Activated CD8-positive, alpha-beta memory T cell treated with anti-CD3 and anti-CD28 coated beads, Interleukin-2, amount 10 ng/mL, durations not matched to agents 7 days and 5 days (primary cell): ENCODE results near the gene INSRR. TPM values are rescaled to one million over a fixed set of nuclear protein-coding genes. Genes with fewer than 3 reads are reported as not detected.
A peak's percentile ranks its signal among the peaks of the same experiment; 100 is the strongest.

Experiments
- ATAC-seq: fragments of 150-1000 bp; cut with Tn5 transposase; one replicate; pipeline ENCODE4 v1.10.0; 2021; ENCODE audit warnings: moderate library complexity
- CTCF ChIA-PET: fragments of 350-600 bp; sonication (Branson Sonifier 250); formaldehyde crosslinking; loops from one replicate; lab custom pipeline; 2021; ENCODE audit warnings: antibody characterized with exemption; lab: Charles Lee
- DNase-seq: peaks from one replicate; pipeline ENCODE4 v3.0.0-alpha.2; 2020
- H3K27ac Mint-ChIP-seq: one replicate; pipeline ENCODE4 v1.8.0; 2021; ENCODE audit warnings: mild to moderate bottlenecking, mixed read lengths
- H3K27me3 Mint-ChIP-seq: one replicate; pipeline ENCODE4 v1.8.0; 2021; ENCODE audit warnings: mixed read lengths
- H3K36me3 Mint-ChIP-seq: one replicate; pipeline ENCODE4 v1.8.0; 2021; ENCODE audit warnings: mild to moderate bottlenecking, mixed read lengths
- H3K4me1 Mint-ChIP-seq: one replicate; pipeline ENCODE4 v1.8.0; 2021; ENCODE audit warnings: mixed read lengths
- H3K4me3 Mint-ChIP-seq: one replicate; pipeline ENCODE4 v1.8.0; 2021; ENCODE audit warnings: mild to moderate bottlenecking, moderate library complexity, mixed read lengths
- H3K9me3 Mint-ChIP-seq: one replicate; pipeline ENCODE4 v1.8.0; 2022; ENCODE audit warnings: low read depth, mixed read lengths
- total RNA-seq, 2 experiments: library from RNA; stranded (reverse); gene quantifications; one replicate each; pipeline ENCODE4 v1.2.3, GENCODE V29; 2021

The INSRR gene
- total RNA-seq, 2 experiments from 2014 or later = 0.09 to 0.19 TPM

- peaks cover 28% of the 10 kb centered on the region for H3K4me1 Mint-ChIP-seq
- H3K27me3 Mint-ChIP-seq = peaks cover 49% of the 10 kb centered on the region
- CTCF ChIA-PET = interaction anchor here (0.9 to 2.3 kb wide), 8 partner anchors 8 to 152 kb away, joined by 3 to 14 read pairs (median 4); partner anchors contain the start of genes INSRR and NTRK1
- ATAC-seq (no peak), DNase-seq (no peak)
- H3K27ac Mint-ChIP-seq = no peak overlapping the region
- H3K4me3 Mint-ChIP-seq = no peak overlapping the region
- H3K36me3 Mint-ChIP-seq = no peaks in the 10 kb centered on the region
- H3K9me3 Mint-ChIP-seq = no peaks in the 10 kb centered on the region
Observed at GRCh38 chr1:156841295-156841855, 17.5 kb downstream of the INSRR start.

GRCh38 chr1:156840898-156841279, 18.0 kb downstream of the INSRR start:
- ATAC-seq = no peak
- CTCF ChIA-PET = interaction anchor here (0.9 to 2.3 kb wide), 8 partner anchors 9 to 151 kb away, joined by 3 to 14 read pairs (median 4); partner anchors contain the start of genes INSRR and NTRK1
- Mint-ChIP-seq H3K27ac (no peak overlapping the region), H3K27me3 (peaks cover 46% of the 10 kb centered on the region), H3K4me1 (peaks cover 33% of the 10 kb centered on the region), H3K9me3 (no peaks in the 10 kb centered on the region), H3K4me3 (no peak overlapping the region), H3K36me3 (no peaks in the 10 kb centered on the region)
- no peak for DNase-seq

DNA sequence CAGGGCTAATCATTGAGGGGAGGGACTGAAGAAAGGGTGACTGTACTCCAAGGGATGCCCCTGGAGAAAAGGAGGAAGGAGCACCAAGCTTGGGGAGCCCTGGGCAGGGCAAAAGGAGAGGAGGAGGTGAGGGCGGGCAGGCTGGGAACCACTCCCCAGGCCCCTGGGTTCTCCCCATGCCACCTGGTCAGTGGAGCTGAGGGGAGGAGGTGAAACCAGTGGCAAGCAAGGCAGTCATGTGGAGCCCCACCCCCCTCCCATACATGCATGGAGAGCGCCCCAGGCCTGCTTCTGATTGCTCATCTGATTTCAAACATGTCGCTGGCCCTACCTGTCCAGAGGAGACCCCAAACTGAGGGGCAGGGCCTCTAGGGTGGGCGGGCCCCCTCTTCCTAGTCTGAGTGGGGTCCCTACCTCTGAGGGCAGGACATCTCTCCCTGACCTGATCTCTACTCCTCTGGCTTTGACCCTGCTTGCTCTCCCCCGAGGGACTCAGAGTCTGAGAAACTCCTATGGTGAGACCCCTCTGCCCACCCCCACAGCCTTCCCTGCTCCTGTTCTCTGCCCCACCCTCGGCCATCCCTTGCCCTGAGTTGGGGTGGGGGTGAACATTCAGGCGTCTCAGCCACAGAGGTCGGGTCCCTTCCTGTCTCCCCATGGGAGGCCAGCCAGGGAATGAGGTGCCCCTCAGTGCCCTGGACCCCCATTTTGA, 18.6 kb downstream of the INSRR start:
- H3K27me3 Mint-ChIP-seq = peaks cover 42% of the 10 kb centered on the region
- no peak overlapping the region for H3K4me3 Mint-ChIP-seq
- no peaks in the 10 kb centered on the region for H3K36me3 Mint-ChIP-seq
- no peak for ATAC-seq
- DNase-seq = no peak
- H3K9me3 Mint-ChIP-seq = no peaks in the 10 kb centered on the region
- CTCF ChIA-PET = interaction anchor here (1.0 to 5.3 kb wide), 8 partner anchors 9 to 151 kb away, joined by 3 to 48 read pairs (median 5); partner anchors contain the start of genes INSRR, NTRK1 and SH2D2A
- H3K4me1 Mint-ChIP-seq = peaks cover 35% of the 10 kb centered on the region
- H3K27ac Mint-ChIP-seq = no peak overlapping the region

DNA sequence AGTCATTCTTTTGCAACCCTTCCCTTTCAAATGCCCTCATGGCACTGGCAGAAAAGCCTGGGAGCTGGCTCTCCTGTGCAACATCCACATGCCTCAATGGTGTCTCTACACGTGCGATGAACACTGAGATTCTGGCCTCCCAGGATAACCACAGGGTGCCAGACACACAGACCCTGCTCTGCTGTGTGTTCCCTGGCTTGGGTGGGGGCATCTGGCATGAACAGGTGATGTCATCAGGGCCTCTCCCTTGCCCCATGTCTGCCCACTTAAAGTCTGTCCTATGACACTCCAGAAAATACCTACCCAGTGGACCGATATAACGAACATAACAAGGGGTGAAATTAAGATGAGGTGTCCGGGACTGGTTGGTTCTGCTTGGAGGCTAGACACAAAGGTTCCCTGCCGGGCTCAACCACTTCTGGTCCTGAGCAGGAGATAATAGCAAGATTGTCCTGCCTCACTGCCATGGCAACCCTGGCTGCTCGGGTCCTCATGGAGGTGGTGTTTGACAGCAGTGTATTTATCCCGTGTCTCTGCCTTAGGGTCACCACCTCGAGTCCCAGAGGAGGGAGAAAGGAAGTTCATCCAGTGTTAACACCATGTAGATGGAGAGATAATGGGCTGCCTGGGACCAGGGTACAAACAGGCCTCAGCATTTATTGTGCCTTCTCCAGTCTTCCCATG, 19.3 kb downstream of the INSRR start:
- peaks cover 34% of the 10 kb centered on the region for H3K27me3 Mint-ChIP-seq
- no peak for ATAC-seq
- H3K27ac Mint-ChIP-seq = no peak overlapping the region
- no peak overlapping the region for H3K4me3 Mint-ChIP-seq
- CTCF ChIA-PET = interaction anchor here (0.6 to 8.4 kb wide), 29 partner anchors 9 to 1494 kb away, joined by 3 to 233 read pairs (median 7); partner anchors contain the start of genes INSRR, NTRK1, PEAR1 and SH2D2A
- DNase-seq = no peak
- no peaks in the 10 kb centered on the region for H3K9me3 Mint-ChIP-seq
- no peaks in the 10 kb centered on the region for H3K36me3 Mint-ChIP-seq
- H3K4me1 Mint-ChIP-seq = peaks cover 33% of the 10 kb centered on the region

DNA sequence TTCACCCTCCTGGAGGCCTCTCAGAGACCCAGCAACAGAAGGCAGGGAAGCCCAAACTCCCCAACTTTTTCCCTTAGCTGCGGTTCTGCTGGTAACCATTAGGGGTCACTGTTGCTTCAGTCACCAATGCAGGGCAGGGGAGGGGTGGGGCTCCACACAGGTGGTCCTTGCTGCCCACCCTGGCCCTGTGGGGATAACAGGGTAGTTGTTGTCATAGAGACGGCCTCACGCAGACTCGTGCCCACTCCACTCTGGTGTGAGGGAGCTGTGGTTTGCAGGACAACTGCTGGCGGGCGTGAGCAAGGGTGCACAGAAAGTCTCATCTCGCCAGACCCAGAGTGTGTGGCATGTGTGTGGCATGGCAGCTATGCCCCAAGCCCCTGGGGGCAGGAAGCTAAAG, 19.9 kb downstream of the INSRR start:
- Mint-ChIP-seq H3K9me3 (no peaks in the 10 kb centered on the region), H3K4me1 (peaks cover 37% of the 10 kb centered on the region), H3K36me3 (no peaks in the 10 kb centered on the region), H3K4me3 (no peak overlapping the region), H3K27ac (no peak overlapping the region), H3K27me3 (peaks cover 28% of the 10 kb centered on the region)
- peak; percentile 60 for ATAC-seq
- peak; percentile 66 for DNase-seq
- CTCF ChIA-PET = interaction anchor here (0.6 to 8.4 kb wide), 38 partner anchors 10 to 1493 kb away, joined by 3 to 233 read pairs (median 5); partner anchors contain the start of genes INSRR, ISG20L2, NTRK1 and PEAR1

- Mint-ChIP-seq H3K27ac (no peak overlapping the region), H3K4me1 (peaks cover 42% of the 10 kb centered on the region), H3K36me3 (no peaks in the 10 kb centered on the region), H3K27me3 (peaks cover 12% of the 10 kb centered on the region), H3K9me3 (no peaks in the 10 kb centered on the region), H3K4me3 (no peak overlapping the region)
- CTCF ChIA-PET = interaction anchor here (0.7 to 8.4 kb wide), 16 partner anchors 9 to 219 kb away, joined by 3 to 233 read pairs (median 18); partner anchors contain the start of genes INSRR, MRPL24, NTRK1 and SH2D2A
- ATAC-seq (no peak), DNase-seq (no peak)
Observed at GRCh38 chr1:156836892-156837291, 22.0 kb downstream of the INSRR start.

- H3K4me1 Mint-ChIP-seq = peaks cover 42% of the 10 kb centered on the region
- DNase-seq (peak; percentile 63), ATAC-seq (peak; percentile 52)
- H3K4me3 Mint-ChIP-seq = no peak overlapping the region
- peak overlapping the region; percentile 54 for H3K27ac Mint-ChIP-seq
- peaks cover 14% of the 10 kb centered on the region for H3K27me3 Mint-ChIP-seq
- no peaks in the 10 kb centered on the region for H3K9me3 Mint-ChIP-seq
- H3K36me3 Mint-ChIP-seq = no peaks in the 10 kb centered on the region
- CTCF ChIA-PET = interaction anchor here (0.7 to 8.4 kb wide), 10 partner anchors 8 to 146 kb away, joined by 3 to 233 read pairs (median 22); partner anchors contain the start of genes INSRR, MRPL24, NTRK1 and SH2D2A
Observed at GRCh38 chr1:156836041-156836654, 22.8 kb downstream of the INSRR start.

- DNase-seq (no peak), ATAC-seq (no peak)
- Mint-ChIP-seq H3K36me3 (no peaks in the 10 kb centered on the region), H3K4me1 (peaks cover 42% of the 10 kb centered on the region), H3K27ac (no peak overlapping the region), H3K27me3 (peaks cover 11% of the 10 kb centered on the region), H3K4me3 (no peak overlapping the region), H3K9me3 (no peaks in the 10 kb centered on the region)
- CTCF ChIA-PET = interaction anchor here (1.0 to 8.4 kb wide), 10 partner anchors 12 to 321 kb away, joined by 3 to 233 read pairs (median 4); partner anchors contain the start of genes INSRR, NTRK1 and SH2D2A
Observed at GRCh38 chr1:156834322-156834721, 24.6 kb downstream of the INSRR start.

GRCh38 chr1:156833603-156834002, 25.3 kb downstream of the INSRR start:
- no peak for DNase-seq
- peaks cover 9% of the 10 kb centered on the region for H3K27me3 Mint-ChIP-seq
- no peaks in the 10 kb centered on the region for H3K36me3 Mint-ChIP-seq
- peaks cover 38% of the 10 kb centered on the region for H3K4me1 Mint-ChIP-seq
- CTCF ChIA-PET = interaction anchor here (1.0 to 8.4 kb wide), 10 partner anchors 11 to 321 kb away, joined by 3 to 233 read pairs (median 4); partner anchors contain the start of genes INSRR, NTRK1 and SH2D2A
- H3K4me3 Mint-ChIP-seq = no peak overlapping the region
- no peak overlapping the region for H3K27ac Mint-ChIP-seq
- ATAC-seq = peak; percentile 50
- no peaks in the 10 kb centered on the region for H3K9me3 Mint-ChIP-seq

DNA sequence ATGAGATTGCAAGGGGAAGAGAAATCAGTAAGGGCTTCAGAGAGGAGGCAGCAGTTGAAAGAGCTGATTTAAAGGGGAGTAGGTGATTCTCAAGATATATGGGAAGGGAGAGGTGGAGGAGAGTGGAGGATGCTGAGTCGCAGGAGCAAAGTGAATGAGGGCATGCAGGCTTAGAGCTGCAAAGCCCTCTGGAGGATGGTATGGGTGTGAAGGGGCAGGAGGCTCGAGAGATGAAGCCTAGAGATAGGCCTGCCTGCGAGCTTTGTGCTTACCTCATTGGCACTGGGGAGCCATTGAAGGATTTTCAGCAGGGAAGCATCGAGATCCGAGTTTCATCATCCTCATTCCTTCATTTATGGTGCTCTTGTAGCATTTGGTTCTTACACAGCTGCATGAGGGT, 26.5 kb downstream of the INSRR start:
- ATAC-seq = no peak
- H3K27me3 Mint-ChIP-seq = peaks cover 7% of the 10 kb centered on the region
- CTCF ChIA-PET = interaction anchor here (2.1 to 8.4 kb wide), 3 partner anchors 10 to 27 kb away, joined by 8 to 233 read pairs (median 13); partner anchors contain the start of genes INSRR and NTRK1

GRCh38 chr1:156828400-156829124, 30.4 kb downstream of the INSRR start:
- Mint-ChIP-seq H3K9me3 (no peaks in the 10 kb centered on the region), H3K27me3 (peaks cover 5% of the 10 kb centered on the region), H3K36me3 (no peaks in the 10 kb centered on the region), H3K4me3 (no peak overlapping the region), H3K27ac (no peak overlapping the region), H3K4me1 (peaks cover 1% of the 10 kb centered on the region)
- ATAC-seq = no peak
- DNase-seq = no peak
- CTCF ChIA-PET = interaction anchor here (0.8 to 5.6 kb wide), 3 partner anchors 9 to 70 kb away, joined by 3 to 58 read pairs (median 3); no protein-coding TSS in a partner anchor

More for the DNA sequence above, 26.5 kb downstream of the INSRR start:
- Mint-ChIP-seq H3K9me3 (no peaks in the 10 kb centered on the region), H3K4me1 (peaks cover 35% of the 10 kb centered on the region), H3K4me3 (no peak overlapping the region), H3K36me3 (no peaks in the 10 kb centered on the region), H3K27ac (no peak overlapping the region)
- no peak for DNase-seq

GRCh38 chr1:156826630-156827029, 32.3 kb downstream of the INSRR start:
- H3K4me3 Mint-ChIP-seq = no peak overlapping the region
- H3K36me3 Mint-ChIP-seq = no peaks in the 10 kb centered on the region
- peaks cover 5% of the 10 kb centered on the region for H3K27me3 Mint-ChIP-seq
- H3K27ac Mint-ChIP-seq = no peak overlapping the region
- ATAC-seq = no peak
- DNase-seq = no peak
- CTCF ChIA-PET = interaction anchor here (0.5 to 5.6 kb wide), 6 partner anchors 11 to 63 kb away, joined by 3 to 58 read pairs (median 6); partner anchors contain the start of gene NTRK1
- H3K9me3 Mint-ChIP-seq = no peaks in the 10 kb centered on the region
- H3K4me1 Mint-ChIP-seq = peaks cover 13% of the 10 kb centered on the region
